ENCODE measurements around the gene CDK5R1.
"Not testable (repeated sequence)": the region's sequence is repeated elsewhere in the genome, so short reads cannot be mapped to it uniquely, and the experiment has no call there.

CDK5R1 gene

DNA sequence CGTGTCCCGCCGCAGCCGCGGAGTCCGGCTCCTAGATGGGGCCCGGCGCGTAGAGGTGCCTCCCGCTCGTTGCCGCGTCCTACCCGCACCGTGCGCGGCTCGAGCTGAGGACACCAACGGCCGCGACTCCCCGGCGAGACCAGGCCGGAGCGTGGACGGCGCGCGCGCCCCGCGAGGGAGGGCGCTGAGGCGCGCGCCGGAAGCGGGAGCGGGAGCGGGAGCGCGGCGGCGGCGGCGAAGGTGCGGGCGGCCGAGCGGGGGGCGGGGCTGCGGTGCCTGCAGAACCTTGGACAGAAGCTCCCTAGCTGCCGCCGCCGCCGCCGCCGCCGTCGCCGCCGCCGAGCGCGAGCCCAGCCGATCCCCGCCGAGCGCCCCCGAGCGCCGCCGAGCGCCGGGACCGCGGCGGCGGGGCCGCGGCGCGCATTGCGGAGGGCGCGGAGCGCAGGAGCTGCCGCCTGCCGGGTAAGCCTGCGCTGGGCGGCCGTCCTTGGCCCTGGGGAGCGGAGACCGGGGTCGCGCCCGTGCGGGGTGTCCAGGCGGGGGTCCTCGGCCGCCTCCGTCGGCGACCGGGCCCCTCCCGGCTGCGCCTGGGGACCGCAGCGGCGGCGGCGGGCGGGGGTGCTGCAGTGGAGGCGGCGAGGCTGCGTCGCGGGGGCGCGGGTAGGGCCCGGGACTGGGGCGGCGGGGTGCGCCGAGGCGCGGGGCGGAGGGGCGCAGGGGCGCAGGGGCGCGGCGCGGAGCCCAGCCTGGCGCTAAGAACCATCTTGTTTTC, at the start of gene CDK5R1:
CDK5R1 (plus strand) TSS at position 293 of the 772 bp plus-strand sequence. CDS start 628 bp downstream, outside the sequence.
- DNase-seq = peak; percentile 31 to 63

DNA sequence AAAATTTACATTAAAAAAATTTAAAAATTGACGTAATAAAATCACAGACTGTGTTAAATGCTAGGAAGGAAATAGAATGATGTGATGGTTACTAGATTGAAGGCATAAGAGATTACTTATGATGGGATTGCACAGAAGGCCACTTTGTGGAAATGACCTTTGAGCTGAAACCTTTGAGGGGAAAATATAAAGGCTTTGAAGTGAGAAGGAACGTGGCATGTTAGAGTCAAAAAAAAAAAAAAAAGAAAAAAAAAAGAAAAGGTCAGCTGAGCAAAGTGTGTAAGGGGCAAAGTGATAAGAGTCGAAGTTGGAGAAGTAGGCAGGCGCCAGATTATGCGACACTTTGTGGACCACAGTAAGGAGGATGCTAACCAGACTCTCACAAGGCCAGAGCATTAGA, 46.1 kb upstream of the CDK5R1 start:
- no peak for DNase-seq

GRCh38 chr17:32441886-32442285, 44.9 kb upstream of the CDK5R1 start:
- DNase-seq = no peak

DNA sequence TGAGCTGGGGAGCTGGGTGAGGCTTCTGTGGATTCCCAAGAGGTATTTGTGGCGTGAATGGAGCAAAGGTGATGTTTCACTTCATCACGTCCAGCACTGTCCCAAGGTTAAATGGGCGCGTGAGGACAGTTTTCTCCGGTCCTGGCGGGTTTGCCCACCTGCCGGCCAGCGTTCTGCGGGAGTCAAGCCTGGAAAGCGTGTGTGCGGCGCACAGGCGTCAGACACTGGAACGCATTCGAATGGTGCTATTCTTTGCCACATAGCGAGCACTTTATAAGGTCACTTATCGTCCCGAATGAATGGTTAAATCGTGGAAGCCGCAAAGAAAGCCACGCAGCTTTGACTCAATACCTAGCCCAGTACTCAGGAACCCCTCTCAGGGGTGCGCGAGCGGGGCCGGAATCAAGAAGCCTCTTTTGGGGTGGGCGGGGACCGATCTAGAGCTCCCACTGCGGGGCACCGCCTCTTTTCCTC, 42.9 kb upstream of the CDK5R1 start:
- DNase-seq = no peak

DNA sequence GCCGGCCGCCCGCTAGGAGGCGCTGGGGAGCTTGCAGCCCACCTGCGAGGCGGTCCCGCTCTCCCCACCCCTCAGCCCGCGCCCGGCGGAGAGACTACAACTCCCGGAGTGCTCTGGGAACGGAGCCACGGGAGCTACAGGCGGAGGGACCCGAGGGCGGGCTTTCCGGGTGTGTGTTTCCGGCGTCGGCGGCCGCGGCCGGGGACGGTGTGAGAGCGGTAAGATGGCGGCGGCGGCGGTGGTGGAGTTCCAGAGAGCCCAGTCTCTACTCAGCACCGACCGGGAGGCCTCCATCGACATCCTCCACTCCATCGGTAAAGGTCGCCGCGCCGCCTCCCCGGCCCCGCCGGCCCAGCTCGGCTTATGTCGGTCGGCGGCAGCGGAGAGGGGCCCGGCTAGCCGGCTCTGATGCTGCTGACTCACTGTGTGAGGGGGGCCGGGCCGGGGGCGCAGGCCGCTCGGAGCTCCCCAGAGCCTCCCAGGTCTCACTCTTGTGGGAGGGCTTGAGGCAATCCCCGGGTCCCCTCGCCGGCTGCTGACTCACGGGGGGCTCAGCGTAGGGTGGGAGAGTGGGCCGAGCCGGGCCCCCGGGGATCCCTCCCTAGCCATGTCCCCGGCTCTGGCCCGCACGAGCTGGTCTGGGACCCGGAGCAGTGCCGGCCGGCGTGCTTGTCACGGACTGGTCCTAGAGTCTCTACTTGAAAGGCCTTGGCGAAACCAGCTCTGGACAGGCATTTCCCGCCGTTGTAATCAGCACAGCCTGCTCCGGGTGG, 42.3 kb upstream of the CDK5R1 start, which contains the start of gene PSMD11:
PSMD11 (plus strand) TSS at position 210 of the 773 bp plus-strand sequence; CDS start at position 224, 14 bp downstream.
- DNase-seq = peak; percentile 92 to 96

DNA sequence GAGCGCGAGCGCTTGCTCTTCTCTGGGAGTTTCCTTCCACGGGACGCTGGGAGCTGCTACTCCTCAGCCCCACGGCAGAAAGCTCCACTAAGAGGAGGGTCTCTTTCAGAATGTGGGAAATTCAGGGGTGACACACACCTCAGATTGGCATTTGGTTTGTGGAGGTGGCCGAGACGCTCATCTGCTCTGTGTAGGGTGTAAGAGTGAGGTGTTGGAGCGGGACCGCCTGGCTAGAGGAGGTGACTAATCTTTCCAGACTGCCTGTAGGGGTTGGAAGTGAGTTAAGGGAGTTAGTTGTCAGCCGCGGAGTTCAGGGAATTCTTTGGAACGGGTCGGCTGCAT, 41.7 kb upstream of the CDK5R1 start:
- peak in 1 of 2 experiments; percentile 1 for DNase-seq

DNA sequence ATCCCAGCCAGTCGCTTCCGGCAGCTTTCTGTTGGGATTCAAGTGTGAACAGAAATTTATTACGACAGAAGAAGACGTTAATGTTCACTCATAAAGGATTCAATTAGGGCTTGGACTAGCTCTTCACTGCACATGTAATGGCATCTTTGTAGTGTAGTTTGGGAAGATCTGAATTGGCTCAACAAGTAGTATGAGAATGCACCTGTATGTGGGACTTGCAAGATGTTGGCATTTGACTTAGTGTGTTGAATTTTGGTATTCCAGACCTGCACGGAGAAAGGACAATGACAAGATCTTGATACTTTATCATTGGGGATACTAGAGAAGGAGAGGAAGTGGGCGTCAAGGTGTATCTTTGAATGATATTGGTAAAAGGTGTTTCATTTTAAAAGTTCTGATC, 41.3 kb upstream of the CDK5R1 start:
- no peak for DNase-seq

- no peak for DNase-seq
These were observed 40.8 kb upstream of the CDK5R1 start for GRCh38 chr17:32445971-32446370.

DNA sequence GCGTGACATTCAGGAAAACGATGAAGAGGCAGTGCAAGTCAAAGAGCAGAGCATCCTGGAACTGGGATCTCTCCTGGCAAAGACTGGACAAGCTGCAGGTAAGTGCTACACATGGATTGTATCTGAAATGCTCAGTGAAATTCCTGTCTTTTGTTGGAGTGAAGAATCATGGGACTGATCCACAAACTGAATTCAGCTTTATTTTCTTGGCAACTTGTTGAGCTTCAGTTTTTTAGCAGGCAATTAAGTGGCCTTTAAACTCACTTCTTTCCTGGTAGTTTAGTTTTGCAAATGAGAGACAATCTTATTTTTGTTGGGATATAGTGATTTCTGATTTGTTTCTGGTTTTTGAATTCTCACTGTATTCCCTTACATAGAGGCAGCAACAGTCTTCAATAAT, 39.8 kb upstream of the CDK5R1 start:
- DNase-seq = no peak

DNA sequence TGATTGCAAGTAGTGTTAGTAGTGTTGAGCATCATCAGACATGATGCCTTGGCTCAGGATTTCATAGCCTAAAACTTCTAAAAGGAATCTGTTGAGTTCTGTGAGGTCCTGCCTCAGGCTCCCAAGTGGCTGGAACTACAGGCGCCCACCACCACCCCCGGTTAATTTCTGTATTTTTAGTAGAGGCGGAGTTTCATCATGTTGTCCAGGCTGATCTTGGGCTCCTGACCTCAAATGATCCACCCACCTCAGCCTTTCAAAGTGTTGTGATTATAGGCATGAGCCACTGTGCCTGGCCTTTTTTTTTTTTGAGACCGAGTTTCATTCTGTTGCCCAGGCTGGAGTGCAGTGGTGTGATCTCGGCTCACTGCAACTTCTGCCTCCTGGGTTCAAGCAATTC, 36.8 kb upstream of the CDK5R1 start:
- DNase-seq = no peak

DNA sequence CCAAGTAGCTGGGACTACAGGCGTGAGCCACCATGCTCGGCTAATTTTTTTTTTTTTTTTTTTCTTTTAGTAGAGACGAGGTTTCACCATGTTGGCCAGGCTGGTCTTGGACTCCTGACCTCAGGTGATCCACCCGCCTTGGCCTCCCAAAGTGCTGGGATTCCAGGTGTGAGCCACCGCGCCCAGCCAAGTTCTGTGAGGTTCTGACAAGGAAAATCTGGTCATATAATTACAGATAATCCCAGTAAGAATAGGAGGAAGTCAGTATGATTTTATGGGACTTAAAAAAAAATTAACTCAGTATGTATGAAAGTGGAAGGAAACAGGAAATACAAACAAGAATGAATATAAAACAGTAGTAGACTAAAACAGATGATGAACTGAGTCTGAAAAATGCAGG, 36.4 kb upstream of the CDK5R1 start:
- not testable (repeated sequence) for DNase-seq

GRCh38 chr17:32451879-32452278, 34.9 kb upstream of the CDK5R1 start:
- no peak for DNase-seq

GRCh38 chr17:32452281-32452680, 34.5 kb upstream of the CDK5R1 start:
- DNase-seq = no peak

GRCh38 chr17:32453370-32453769, 33.4 kb upstream of the CDK5R1 start:
- DNase-seq = no peak

- no peak for DNase-seq
These were observed 28.4 kb upstream of the CDK5R1 start for GRCh38 chr17:32458371-32458770.

DNA sequence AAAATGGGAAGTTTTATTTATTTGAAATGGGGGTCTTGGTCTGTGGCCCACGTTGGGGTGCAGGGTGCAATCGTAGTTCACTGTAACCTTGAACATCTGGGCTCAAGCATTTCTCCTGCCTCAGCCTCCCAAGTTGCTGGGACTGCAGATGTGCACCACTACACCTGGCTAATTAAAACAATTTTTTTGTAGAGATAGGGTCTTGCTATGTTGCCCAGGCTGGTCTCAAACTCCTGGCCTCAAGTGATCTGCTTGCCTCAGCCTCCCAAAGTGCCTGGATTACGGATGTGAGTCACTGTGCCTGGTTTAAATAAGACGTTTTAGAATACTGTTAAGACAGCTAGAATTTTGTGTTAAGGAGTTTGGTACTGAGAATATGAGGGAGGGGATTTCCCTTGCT, 26.7 kb upstream of the CDK5R1 start:
- DNase-seq = no peak

- no peak for DNase-seq
These were observed 25.3 kb upstream of the CDK5R1 start for GRCh38 chr17:32461498-32461852.

GRCh38 chr17:32461853-32462617, 24.8 kb upstream of the CDK5R1 start:
- DNase-seq = peak; percentile 9 to 50

DNA sequence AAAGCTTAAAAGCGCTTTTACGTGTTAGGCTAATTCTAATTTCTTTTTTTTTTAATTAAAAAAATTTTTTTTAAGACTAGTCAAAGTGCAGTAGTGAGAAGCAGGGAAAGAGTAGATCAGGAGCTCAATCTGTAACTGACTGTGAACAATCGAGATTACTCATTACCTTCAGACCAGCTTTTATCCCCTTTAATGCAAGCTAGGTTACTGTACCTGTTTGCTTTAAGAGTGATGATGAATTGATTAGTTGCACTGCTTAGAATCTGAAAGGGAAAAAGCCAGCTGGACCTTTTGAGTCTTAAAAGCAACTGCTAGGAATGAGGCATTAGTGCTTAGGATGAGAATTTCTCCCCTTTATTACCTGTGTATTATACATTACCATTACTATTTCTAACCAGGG, 23.5 kb upstream of the CDK5R1 start:
- DNase-seq = no peak

DNA sequence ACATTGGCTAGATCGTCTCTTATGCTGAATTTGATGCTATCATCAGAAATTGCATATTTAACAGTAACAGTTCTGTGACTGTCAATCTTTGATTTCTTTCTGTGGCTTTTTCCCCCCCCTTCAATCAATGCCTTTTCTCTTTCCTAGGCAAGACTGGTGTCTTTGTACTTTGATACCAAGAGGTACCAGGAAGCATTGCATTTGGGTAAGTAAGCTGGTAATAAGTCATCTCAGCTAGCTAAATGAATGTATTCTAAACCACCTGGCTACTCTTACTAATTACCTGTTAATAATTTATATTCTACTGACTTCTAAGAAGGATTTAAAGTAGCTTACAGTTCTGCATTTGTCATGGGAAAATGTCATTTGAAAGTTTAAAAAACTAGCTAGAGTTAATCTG, 22.4 kb upstream of the CDK5R1 start:
- DNase-seq = no peak

- DNase-seq = no peak
These were observed 18.8 kb upstream of the CDK5R1 start for GRCh38 chr17:32467949-32468348.

DNA sequence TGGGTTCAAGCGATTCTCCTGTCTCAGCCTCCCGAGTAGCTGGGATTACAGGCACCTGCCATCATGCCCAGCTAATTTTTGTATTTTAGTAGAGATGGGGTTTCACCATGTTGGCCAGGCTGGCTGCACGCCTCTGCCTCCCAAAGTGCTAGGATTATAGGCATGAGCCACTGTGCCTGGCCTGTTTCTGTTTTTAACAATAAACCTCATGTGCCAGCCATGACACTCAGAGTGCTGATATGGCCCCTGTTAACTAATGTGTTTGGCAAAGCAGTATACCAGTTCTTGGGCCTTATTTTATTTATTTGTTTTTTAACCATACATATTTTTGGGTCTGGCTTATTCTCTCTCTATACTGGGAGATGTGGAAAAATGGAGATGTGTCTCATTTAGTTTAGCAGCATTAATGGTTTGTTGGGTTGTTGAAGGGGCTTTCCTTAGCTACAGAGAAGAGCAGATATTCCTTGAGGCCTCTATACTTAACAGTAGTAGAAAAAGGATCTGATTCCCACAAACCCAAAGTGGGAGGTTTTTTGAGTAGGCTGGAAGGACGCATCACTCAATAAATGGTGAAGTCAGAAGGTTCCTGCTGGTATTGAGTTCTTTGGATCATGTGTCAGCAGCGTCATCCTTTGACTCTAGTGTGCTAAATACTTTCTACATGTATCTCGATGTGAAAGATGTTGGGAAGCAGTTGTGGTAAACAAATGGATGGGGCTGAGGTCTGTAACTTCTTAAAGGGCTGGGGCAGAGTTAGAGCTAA, 16.2 kb upstream of the CDK5R1 start:
- DNase-seq = no peak

GRCh38 chr17:32471652-32472051, 15.1 kb upstream of the CDK5R1 start:
- DNase-seq = no peak

Data from SHP77 (cell line).